ENCODE results near the gene CRTC3.

- TF ChIP-seq ATF6 (CRISPR knock-in tag; conservative IDR thresholded peaks at IDR 0.05) (no peak), ZNF639 (CRISPR knock-in tag; conservative IDR thresholded peaks at IDR 0.05) (no peak), ZNF672 (CRISPR knock-in tag; IDR thresholded peaks at IDR 0.05) (no peak), ZNF263 (CRISPR knock-in tag; IDR thresholded peaks at IDR 0.05) (no peak)
- TF ChIP-seq, protein P1, sequence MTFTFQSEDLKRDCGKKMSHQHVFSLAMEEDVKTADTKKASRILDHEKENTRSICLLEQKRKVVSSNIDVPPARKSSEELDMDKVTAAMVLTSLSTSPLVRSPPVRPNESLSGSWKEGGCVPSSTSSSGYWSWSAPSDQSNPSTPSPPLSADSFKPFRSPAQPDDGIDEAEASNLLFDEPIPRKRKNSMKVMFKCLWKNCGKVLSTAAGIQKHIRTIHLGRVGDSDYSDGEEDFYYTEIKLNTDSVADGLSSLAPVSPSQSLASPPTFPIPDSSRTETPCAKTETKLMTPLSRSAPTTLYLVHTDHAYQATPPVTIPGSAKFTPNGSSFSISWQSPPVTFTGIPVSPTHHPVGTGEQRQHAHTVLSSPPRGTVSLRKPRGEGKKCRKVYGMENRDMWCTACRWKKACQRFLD (CRISPR knock-in tag; IDR thresholded peaks at IDR 0.05; ENCODE audit: borderline replicate concordance) = no peak
These were observed 34.7 kb upstream of the CRTC3 start for GRCh38 chr15:90495067-90495466.
